Activated CD4-positive, alpha-beta T cell treated with anti-CD3 and anti-CD28 coated beads, Interleukin-10, Interleukin-2, amounts not matched to agents 100 ng/mL and 50 ng/mL, durations not matched to agents 16 hours and 8 hours (primary cell): Measurements from ENCODE around the gene LDLRAD4.
A peak's percentile ranks its signal among the peaks of the same experiment; 100 is the strongest.

Experiments
- DNase-seq: peaks from one replicate; pipeline ENCODE4 v3.0.0-alpha.2; 2020

LDLRAD4 gene

GRCh38 chr18:13416208-13416607 is 197.6 kb downstream of the LDLRAD4 start:
- no peak for DNase-seq

GRCh38 chr18:13416848-13417247 is 198.3 kb downstream of the LDLRAD4 start:
- no peak for DNase-seq

GRCh38 chr18:13418013-13418710 is 199.6 kb downstream of the LDLRAD4 start:
- DNase-seq, result no peak

- DNase-seq, result peak; percentile 6
Observed at GRCh38 chr18:13420969-13421686, 202.6 kb downstream of the LDLRAD4 start.

- no peak for DNase-seq
Observed at GRCh38 chr18:13422541-13423147, 204.1 kb downstream of the LDLRAD4 start.

DNA sequence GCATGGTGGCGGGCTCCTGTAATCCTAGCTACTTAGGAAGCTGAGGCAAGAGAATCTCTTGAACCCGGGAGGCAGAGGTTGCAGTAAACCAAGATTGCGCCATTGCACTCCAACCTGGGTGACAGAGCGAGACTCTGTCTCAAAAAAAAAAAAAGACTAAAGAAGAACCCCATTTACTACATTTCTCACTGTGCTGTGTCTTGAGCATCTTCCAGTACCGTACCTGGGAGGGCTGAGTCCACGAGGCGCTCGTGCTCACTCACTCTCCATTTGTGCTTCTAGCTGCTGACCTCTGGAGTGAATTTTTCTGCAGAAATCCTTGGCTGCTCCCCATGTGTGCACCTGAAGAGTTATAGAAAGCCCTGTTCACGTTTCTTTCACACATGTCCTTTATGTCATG is 204.8 kb downstream of the LDLRAD4 start:
- no peak for DNase-seq

DNA sequence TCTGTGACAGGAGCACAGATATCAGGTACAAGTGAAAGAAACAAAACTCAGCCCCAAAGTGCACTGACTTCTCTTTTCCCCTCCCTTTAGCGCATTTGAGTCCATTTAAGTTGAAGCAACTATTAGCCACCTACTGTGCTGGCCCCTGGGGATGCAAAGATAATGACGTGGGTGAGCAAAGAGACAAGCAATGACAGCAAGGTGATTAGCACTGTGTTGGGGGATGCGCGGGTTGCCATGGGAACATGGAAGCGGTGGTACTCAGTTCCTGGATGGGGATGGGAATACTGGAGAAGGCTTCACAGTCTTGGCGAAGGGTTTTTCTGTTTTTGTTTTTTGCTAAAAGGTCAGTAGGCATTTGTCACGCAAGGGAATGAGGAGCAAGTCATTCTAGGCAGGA is 205.8 kb downstream of the LDLRAD4 start:
- DNase-seq, result no peak

- DNase-seq, result peak; percentile 39
Observed at GRCh38 chr18:13425357-13426091, 207.0 kb downstream of the LDLRAD4 start.

- no peak for DNase-seq
Observed at GRCh38 chr18:13427354-13427753, 208.8 kb downstream of the LDLRAD4 start.

DNA sequence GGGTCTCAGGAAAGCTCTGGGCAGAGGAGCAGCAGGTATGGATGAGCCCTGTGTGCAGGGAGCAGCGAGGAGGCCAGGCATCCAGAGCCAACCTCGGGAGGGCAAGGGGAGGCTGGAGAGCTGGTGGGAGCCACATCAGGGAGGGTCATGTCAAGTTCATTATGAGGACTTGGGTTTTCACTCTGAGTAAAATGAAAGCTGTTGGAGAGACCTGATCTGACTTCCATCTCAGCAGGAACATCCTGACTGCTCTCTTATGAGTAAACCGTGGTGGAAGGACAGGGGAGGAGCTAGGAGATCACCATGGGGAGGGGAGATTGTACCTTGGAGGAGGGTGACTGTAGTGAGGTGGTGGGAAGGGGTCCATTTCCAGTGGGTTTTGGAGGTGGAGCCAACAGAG is 209.8 kb downstream of the LDLRAD4 start:
- DNase-seq, result peak; percentile 44

GRCh38 chr18:13429016-13429415 is 210.5 kb downstream of the LDLRAD4 start:
- DNase-seq, result no peak

GRCh38 chr18:13429884-13430510 is 211.4 kb downstream of the LDLRAD4 start:
- no peak for DNase-seq

DNA sequence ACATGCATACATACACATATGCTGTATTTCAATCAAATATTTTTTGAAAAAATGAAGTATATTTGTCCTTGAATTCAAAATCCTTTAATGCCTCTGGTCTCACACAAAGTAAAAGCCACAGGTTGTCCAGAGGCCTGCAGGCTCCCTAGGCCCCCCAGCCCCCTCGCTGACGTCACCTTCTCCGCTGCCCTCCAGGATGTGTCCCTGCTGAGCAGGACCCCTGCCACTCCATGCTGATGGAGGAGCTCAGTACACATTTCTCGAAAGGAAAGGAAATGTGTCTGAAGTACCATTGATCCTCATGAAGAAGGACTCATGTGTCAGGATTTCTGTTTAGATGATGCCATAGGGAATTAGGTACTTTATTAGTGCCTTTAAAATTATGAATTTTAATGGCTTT is 212.1 kb downstream of the LDLRAD4 start:
- no peak for DNase-seq

GRCh38 chr18:13431886-13432285 is 213.3 kb downstream of the LDLRAD4 start:
- DNase-seq, result no peak

DNA sequence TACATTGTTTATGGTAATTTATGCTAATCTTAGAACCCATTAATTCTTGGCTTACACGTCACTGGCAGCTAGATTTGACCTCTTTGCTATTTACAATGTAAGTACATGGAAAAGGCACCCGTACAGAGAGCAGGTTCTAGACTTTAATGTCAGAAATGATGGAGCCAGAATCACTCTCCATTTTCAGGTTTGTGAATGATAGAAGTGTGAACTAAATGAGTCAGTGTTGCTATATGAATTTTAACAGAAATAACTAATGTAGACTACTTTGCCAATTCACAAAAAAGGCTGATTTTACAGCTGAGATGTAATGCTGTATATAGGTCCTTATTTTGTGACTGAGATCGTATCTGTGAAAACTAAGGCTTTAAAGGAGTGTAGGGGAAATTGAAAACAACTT is 214.6 kb downstream of the LDLRAD4 start:
- peak; percentile 67 for DNase-seq

DNA sequence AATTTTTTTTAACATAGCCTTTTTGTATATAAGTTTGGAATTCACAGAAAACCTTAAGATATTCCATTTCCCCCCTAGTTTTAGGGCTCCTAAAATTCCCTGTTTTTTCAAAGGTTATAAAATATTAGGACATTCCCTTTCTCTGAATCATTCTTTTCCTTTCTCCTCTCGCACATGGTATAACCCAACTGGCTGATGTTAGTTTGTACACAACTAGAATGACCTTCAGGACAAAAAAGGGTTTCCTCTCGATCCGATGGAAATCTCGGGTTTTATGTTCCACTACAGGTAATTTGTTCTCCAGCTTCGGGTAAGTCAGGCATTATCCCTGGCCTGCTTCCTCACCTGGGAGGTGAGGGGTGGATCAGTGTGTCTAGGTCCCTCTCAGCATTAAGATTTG is 215.1 kb downstream of the LDLRAD4 start:
- no peak for DNase-seq

DNA sequence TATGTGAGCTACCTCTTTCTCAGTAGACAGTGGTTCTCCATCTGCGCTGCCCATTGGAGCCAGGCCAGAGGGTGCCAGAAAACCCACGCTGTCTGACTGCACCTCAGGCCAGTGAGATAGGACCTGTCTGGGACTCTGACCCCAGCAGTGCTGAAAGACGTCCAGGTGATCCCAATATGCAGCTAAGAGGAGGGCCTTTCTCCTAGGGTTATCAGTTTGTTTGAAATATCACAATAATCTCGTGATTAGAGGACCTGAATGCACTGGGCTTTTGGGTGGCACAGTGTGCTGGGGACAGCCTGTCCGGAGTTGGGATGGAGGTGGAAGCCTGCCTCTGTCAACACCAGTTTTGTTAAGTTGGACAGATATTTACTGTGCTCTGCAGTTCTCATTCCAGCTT is 216.3 kb downstream of the LDLRAD4 start:
- DNase-seq, result no peak

- peak; percentile 31 for DNase-seq
Observed at GRCh38 chr18:13435586-13436333, 217.2 kb downstream of the LDLRAD4 start.

GRCh38 chr18:13436576-13436975 is 218.0 kb downstream of the LDLRAD4 start:
- DNase-seq, result peak; percentile 36

GRCh38 chr18:13437034-13437433 is 218.5 kb downstream of the LDLRAD4 start:
- DNase-seq, result peak; percentile 52

DNA sequence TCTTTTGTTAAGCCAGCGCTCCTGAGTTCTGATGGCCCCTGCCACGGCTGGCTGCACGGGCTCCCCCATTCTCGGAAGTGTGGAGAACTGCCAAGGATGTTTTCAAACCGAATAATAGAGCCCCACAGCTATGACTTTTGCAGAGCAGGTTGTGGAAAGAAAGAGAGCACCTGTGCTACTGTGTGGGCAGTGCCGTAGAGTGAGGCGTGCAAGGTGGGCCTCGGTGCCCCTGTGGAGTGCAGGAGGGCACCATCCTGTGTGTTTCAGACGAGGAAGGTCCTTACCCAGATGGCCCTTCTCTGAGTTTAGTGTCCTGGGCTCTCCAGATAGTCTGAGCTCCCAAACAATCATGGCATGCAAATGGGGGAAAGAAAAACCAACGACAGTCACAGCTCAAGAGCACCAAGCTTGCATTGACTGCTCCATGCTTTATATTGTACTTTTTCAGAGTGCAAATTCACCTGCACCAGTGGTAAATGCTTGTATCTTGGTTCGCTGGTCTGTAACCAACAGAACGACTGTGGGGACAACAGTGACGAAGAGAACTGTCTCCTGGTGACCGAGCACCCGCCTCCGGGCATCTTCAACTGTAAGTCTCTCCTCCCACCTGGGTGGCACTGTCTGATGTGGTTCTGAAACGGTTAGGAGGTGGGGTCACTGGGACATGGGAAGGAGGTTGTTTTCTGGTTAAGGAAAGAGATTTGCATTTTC is 219.4 kb downstream of the LDLRAD4 start:
- peak; percentile 80 for DNase-seq
